Nephron progenitor cell (in vitro differentiated cells): ENCODE measurements around the gene REXO1.

ENCODE experiments used
- DNase-seq: peaks from one replicate; pipeline ENCODE4 v3.0.0; 2021
- H3K27ac Mint-ChIP-seq: 2 replicates; pipeline ENCODE4 v1.8.0; 2021; ENCODE audit warnings: mild to moderate bottlenecking, moderate library complexity, mixed read lengths
- H3K27me3 Mint-ChIP-seq: 2 replicates; pipeline ENCODE4 v1.8.0; 2021; ENCODE audit warnings: mild to moderate bottlenecking, low read depth, mixed read lengths; ENCODE audit not compliant: poor library complexity
- H3K36me3 Mint-ChIP-seq: 2 replicates; pipeline ENCODE4 v1.8.0; 2021; ENCODE audit warnings: low read depth, mixed read lengths
- H3K4me1 Mint-ChIP-seq: 2 replicates; pipeline ENCODE4 v1.8.0; 2021; ENCODE audit warnings: mixed read lengths
- H3K4me3 Mint-ChIP-seq: 2 replicates; pipeline ENCODE4 v1.8.0; 2021; ENCODE audit warnings: mild to moderate bottlenecking, moderate library complexity, mixed read lengths
- H3K9me3 Mint-ChIP-seq: 2 replicates; pipeline ENCODE4 v1.8.0; 2021; ENCODE audit warnings: mild to moderate bottlenecking, moderate library complexity, mixed read lengths
- TF ChIP-seq, protein P1 (sequence below): fragments of 200-600 bp; sonication (generic); IDR thresholded peaks from 2 replicates; pipeline ENCODE4 v1.5.0; 2021; ENCODE audit warnings: antibody characterized with exemption

The REXO1 gene

DNA sequence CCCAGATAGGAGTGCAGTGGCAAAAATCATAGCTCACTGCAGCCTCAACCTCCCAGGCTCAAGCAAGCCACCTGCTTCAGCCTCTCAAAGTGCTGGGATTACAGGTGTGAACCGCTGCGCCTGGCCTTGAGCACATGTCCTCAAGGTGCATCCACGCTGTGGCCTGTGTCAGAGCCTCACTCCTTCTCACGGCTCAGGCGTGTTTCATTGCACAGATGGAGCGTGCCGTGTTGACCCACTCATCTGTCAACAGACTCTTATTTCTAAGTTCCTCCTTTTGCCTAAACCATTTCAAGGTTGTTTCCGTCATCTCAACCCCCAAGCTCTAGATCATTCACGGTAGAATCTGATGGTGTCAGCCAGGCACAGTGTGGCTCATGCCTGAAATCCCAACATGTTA, 64.4 kb downstream of the REXO1 start:
- H3K27me3 Mint-ChIP-seq: peaks cover 100% of the 10 kb centered on the region
- no peaks in the 10 kb centered on the region for H3K4me1 Mint-ChIP-seq
- H3K9me3 Mint-ChIP-seq: peaks cover 33% of the 10 kb centered on the region
- no peak overlapping the region for H3K27ac Mint-ChIP-seq
- TF ChIP-seq, protein P1, sequence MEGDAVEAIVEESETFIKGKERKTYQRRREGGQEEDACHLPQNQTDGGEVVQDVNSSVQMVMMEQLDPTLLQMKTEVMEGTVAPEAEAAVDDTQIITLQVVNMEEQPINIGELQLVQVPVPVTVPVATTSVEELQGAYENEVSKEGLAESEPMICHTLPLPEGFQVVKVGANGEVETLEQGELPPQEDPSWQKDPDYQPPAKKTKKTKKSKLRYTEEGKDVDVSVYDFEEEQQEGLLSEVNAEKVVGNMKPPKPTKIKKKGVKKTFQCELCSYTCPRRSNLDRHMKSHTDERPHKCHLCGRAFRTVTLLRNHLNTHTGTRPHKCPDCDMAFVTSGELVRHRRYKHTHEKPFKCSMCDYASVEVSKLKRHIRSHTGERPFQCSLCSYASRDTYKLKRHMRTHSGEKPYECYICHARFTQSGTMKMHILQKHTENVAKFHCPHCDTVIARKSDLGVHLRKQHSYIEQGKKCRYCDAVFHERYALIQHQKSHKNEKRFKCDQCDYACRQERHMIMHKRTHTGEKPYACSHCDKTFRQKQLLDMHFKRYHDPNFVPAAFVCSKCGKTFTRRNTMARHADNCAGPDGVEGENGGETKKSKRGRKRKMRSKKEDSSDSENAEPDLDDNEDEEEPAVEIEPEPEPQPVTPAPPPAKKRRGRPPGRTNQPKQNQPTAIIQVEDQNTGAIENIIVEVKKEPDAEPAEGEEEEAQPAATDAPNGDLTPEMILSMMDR: no peak
- no peak overlapping the region for H3K4me3 Mint-ChIP-seq
- H3K36me3 Mint-ChIP-seq: no peaks in the 10 kb centered on the region
- no peak for DNase-seq

DNA sequence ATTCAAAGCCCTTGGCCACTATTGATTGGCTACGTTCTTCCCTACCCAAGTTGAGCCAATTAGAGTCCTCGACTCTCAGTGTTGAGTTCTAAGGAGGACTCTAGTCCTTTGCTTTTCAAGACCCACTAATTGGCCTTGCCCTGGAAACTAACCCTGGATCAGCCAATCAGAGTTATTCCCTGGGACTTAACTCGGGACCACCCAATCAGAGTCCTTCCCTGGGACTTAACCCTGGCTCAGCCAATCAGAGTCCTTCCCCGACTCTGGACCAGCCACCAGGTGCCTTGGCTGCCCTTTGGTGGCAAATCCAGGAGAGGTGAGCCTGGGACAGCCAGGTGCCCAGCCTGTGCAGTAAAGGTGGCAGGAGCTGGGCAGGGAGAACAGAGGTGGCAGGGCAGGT, 64.9 kb downstream of the REXO1 start:
- DNase-seq: no peak
- Mint-ChIP-seq H3K27ac (no peak overlapping the region), H3K4me3 (no peak overlapping the region), H3K4me1 (no peaks in the 10 kb centered on the region), H3K27me3 (peaks cover 100% of the 10 kb centered on the region), H3K36me3 (no peaks in the 10 kb centered on the region), H3K9me3 (peaks cover 33% of the 10 kb centered on the region)
- TF ChIP-seq, protein P1: no peak

DNA sequence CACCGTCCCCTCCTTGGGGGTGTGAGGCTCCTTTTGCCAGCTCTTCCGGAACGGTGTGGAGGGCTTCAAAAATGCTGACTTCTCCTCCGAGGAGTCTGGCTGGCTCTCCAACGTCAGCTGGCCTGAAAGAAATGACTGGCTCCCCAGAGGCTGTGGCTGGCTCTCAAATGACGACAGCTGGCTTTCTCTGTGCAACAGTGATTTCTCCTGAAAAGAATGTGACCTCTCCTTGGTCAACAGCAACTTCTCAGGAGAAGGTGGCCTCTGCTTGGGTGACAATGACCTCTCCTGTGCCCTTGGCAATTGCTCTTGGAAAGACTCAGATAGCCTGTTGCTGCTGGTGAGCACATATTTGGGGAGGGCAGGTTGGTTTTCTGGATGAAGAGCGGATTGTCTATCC, 65.8 kb downstream of the REXO1 start:
- peaks cover 100% of the 10 kb centered on the region for H3K27me3 Mint-ChIP-seq
- no peak for DNase-seq

DNA sequence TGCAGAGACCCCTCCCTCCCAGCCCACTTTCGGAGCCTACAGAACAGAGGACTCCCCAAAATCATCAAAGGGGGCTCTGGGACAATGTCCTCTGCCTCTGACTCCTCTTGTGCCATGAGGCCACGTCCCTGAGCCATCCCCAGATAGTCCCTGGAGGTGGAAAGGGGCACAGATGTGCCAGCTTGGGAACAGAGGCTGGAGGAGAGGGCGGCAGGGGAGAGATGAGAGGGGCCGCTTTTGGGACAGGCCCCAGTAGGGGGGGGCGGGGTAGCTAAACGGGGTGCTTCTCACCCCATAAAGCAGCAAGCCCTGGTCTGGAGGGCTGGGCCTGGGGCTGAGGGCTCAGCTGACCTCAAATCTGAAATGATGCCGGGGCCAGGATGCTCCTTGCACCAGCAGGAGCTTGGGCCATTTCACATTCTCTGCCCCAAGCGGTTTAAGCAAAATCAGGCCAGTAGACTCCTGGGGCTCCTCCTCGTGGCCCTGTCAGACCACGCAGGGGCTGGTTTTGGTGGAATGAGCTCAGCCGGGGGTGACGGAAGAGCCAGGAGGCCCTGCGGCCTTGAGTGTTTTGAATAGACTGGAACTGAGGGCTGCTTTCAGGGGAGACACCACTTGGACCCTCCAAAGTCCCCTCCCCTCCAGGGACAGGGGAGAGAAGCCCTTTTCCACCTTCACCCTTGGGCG, 67.9 kb downstream of the REXO1 start:
- H3K9me3 Mint-ChIP-seq: peaks cover 51% of the 10 kb centered on the region
- no peak for DNase-seq
- TF ChIP-seq, protein P1: no peak
- no peak overlapping the region for H3K4me3 Mint-ChIP-seq
- H3K27me3 Mint-ChIP-seq: peaks cover 100% of the 10 kb centered on the region
- no peaks in the 10 kb centered on the region for H3K4me1 Mint-ChIP-seq
- no peak overlapping the region for H3K27ac Mint-ChIP-seq
- H3K36me3 Mint-ChIP-seq: peaks cover 4% of the 10 kb centered on the region

More for the DNA sequence above, 65.8 kb downstream of the REXO1 start:
- peaks cover 33% of the 10 kb centered on the region for H3K9me3 Mint-ChIP-seq
- H3K4me1 Mint-ChIP-seq: no peaks in the 10 kb centered on the region
- H3K4me3 Mint-ChIP-seq: no peak overlapping the region
- no peaks in the 10 kb centered on the region for H3K36me3 Mint-ChIP-seq
- H3K27ac Mint-ChIP-seq: no peak overlapping the region
- TF ChIP-seq, protein P1: no peak

DNA sequence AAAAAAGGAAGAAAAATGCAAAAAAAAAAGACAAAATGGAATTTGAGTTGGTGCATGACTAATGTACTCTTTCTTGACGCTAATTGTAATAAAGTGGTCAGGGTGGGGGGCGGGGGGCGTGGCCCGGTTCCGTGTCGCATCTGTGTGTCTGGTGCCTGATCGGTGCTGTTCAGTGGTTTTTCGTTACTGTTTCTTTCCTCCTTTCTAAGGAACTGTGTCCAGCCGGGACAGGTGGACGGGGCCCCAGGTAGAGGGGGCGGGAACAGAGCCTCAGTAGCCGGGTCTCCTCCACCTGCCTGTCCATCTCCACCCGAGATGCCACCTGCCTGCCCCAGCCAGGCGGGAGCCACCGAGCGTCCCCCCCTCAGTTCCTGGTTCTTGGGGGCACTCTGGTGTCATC, 68.7 kb downstream of the REXO1 start:
- Mint-ChIP-seq H3K27ac (no peak overlapping the region), H3K36me3 (peaks cover 4% of the 10 kb centered on the region), H3K9me3 (peaks cover 56% of the 10 kb centered on the region), H3K4me1 (no peaks in the 10 kb centered on the region), H3K27me3 (peaks cover 100% of the 10 kb centered on the region), H3K4me3 (no peak overlapping the region)
- TF ChIP-seq, protein P1: no peak
- DNase-seq: no peak

DNA sequence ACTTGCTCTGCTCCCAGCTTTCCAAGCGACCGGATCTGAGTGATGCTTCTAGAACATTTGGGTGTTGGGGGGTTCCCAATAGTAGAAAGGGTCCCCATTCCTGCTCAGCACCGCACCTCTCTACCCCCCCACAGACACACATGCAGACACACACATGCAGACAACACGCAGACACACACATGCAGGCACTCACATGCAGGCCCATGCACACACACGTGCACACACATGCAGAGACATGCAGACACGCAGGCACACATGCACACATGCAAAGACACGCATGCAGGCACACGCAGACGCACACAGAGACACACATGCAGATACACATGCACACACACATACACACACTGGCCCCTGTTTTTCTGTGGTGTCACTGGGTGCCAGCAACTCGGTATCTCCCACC, 71.1 kb downstream of the REXO1 start:
- H3K36me3 Mint-ChIP-seq: peaks cover 4% of the 10 kb centered on the region
- H3K27ac Mint-ChIP-seq: no peak overlapping the region
- no peak overlapping the region for H3K4me3 Mint-ChIP-seq
- no peak for DNase-seq
- H3K9me3 Mint-ChIP-seq: peaks cover 62% of the 10 kb centered on the region
- peaks cover 100% of the 10 kb centered on the region for H3K27me3 Mint-ChIP-seq
- H3K4me1 Mint-ChIP-seq: no peaks in the 10 kb centered on the region
- TF ChIP-seq, protein P1: no peak
